DOHH2 (cell line): ENCODE data around the gene KRT6B.

ENCODE experiments used
- EZH2phosphoT487 ChIP-seq: fragments of 200-600 bp; sonication (generic); IDR thresholded peaks from 2 replicates; pipeline ENCODE4 v1.6.1; 2017; ENCODE audit warnings: borderline replicate concordance, mild to moderate bottlenecking, antibody characterized with exemption, low read length, moderate library complexity, mixed read lengths
- TF ChIP-seq, protein P1 (sequence below): fragments of 200-600 bp; sonication (generic); IDR thresholded peaks from one replicate; pipeline ENCODE4 v1.5.1; 2014; ENCODE audit warnings: antibody characterized with exemption, mild to moderate bottlenecking, low read depth, low read length; ENCODE audit not compliant: poor library complexity, severe bottlenecking

DNA sequence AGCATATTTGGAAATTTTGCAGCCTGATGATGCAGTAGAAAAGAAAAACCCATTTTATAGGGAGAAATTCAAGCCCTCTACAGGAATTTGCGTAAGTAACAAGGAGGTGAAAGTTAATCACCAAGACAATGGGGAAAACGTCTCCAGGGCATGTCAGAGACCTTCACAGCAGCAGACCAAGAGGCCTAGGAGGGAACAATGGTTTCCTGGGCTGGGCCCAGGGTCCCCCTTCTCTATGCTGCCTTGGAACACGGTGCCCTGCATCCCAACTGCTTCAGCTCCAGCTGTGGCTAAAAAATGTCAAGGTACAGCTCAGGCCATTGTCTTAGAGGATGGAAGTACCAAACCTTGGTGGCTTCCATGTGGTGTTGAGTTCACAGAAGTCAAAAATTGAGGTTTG is 28.1 kb upstream of the KRT6B start:
- TF ChIP-seq, protein P1, sequence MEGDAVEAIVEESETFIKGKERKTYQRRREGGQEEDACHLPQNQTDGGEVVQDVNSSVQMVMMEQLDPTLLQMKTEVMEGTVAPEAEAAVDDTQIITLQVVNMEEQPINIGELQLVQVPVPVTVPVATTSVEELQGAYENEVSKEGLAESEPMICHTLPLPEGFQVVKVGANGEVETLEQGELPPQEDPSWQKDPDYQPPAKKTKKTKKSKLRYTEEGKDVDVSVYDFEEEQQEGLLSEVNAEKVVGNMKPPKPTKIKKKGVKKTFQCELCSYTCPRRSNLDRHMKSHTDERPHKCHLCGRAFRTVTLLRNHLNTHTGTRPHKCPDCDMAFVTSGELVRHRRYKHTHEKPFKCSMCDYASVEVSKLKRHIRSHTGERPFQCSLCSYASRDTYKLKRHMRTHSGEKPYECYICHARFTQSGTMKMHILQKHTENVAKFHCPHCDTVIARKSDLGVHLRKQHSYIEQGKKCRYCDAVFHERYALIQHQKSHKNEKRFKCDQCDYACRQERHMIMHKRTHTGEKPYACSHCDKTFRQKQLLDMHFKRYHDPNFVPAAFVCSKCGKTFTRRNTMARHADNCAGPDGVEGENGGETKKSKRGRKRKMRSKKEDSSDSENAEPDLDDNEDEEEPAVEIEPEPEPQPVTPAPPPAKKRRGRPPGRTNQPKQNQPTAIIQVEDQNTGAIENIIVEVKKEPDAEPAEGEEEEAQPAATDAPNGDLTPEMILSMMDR = no peak
- TF ChIP-seq EZH2phosphoT487 = no peak
